ENCODE results near the gene CCR9.

Gene CCR9

DNA sequence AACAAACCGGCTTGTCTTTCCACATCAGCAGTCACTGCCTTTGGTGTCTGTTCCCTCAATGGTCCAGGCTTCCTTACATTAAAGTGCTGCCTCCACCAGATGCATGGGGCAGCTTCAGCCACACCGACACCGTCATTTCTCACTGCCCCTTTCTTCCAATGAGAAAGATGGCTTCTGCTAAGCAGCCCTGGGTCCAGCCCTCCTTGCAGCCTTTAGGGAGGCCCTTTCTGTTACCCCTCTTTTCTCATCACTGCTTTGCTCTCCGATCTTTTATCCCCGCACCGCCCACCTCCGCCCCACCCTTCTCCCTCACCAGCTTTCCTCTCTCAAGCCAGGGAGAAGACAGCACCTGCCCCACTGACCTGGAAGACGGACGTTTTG, 28.7 kb downstream of the CCR9 start:
- Histone ChIP-seq H3K4me1 (no peaks in the 10 kb centered on the region), H3K27me3 (ENCODE audit: control insufficient read depth, insufficient read depth, low read length) (no peaks in the 10 kb centered on the region), H3K9me3 (ENCODE audit: control insufficient read depth, low read length) (no peaks in the 10 kb centered on the region), H3K4me2 (ENCODE audit: low read length) (no peak overlapping the region), H3K36me3 (ENCODE audit: control insufficient read depth, insufficient read depth, low read length) (no peaks in the 10 kb centered on the region), H3K79me2 (no peaks in the 10 kb centered on the region), H3K27ac (no peak overlapping the region), H3K4me3 (ENCODE audit: low read depth, low read length) (no peak overlapping the region), H2AFZ (no peak overlapping the region), H3K9ac (no peak overlapping the region)
- TF ChIP-seq, protein P1, sequence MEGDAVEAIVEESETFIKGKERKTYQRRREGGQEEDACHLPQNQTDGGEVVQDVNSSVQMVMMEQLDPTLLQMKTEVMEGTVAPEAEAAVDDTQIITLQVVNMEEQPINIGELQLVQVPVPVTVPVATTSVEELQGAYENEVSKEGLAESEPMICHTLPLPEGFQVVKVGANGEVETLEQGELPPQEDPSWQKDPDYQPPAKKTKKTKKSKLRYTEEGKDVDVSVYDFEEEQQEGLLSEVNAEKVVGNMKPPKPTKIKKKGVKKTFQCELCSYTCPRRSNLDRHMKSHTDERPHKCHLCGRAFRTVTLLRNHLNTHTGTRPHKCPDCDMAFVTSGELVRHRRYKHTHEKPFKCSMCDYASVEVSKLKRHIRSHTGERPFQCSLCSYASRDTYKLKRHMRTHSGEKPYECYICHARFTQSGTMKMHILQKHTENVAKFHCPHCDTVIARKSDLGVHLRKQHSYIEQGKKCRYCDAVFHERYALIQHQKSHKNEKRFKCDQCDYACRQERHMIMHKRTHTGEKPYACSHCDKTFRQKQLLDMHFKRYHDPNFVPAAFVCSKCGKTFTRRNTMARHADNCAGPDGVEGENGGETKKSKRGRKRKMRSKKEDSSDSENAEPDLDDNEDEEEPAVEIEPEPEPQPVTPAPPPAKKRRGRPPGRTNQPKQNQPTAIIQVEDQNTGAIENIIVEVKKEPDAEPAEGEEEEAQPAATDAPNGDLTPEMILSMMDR (IDR thresholded peaks at IDR 0.05): no peak

DNA sequence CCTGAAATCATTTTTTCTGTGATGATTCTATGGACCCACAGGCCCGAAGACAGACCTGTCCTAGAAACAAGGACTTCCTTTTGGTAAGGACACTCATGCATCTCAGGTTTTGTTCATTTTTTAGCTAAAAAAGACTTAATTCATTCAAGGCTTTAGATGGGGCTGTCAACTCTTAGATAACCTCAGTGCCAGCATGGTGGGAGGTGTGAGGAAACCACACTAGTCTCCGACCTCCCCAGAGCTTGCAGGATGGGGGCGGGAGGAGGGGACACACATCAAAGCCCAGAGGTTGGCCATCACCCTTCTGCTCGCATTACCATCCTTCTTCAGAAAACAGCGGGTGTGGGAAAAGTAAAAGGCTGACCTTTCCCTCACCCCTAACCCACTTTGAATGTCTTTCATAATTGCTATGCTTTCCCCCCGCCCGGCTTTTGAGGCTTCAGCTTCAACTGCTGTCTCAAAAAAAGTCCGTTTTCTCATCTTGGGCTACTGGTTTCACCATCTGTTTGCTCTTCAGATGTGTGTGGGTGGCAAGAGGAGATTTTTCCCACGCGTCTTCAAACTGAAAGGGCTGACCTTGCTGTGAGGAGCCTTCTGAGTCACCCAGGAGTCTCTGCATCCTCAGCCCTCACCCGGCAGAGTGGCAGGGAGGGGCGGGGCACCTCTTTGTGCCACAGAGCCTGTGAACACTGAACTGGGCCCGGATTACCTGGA, 29.3 kb downstream of the CCR9 start:
- TF ChIP-seq, protein P1 (IDR thresholded peaks at IDR 0.05): no peak
- no peak overlapping the region for H3K9ac ChIP-seq
- H2AFZ ChIP-seq: no peak overlapping the region
- no peaks in the 10 kb centered on the region for H3K27me3 ChIP-seq (ENCODE audit: control insufficient read depth, insufficient read depth, low read length)
- H3K27ac ChIP-seq: no peak overlapping the region
- H3K36me3 ChIP-seq (ENCODE audit: control insufficient read depth, insufficient read depth, low read length): no peaks in the 10 kb centered on the region
- no peak overlapping the region for H3K4me2 ChIP-seq (ENCODE audit: low read length)
- no peaks in the 10 kb centered on the region for H3K9me3 ChIP-seq (ENCODE audit: control insufficient read depth, low read length)
- H3K4me1 ChIP-seq: no peaks in the 10 kb centered on the region
- H3K79me2 ChIP-seq: no peaks in the 10 kb centered on the region
- no peak overlapping the region for H3K4me3 ChIP-seq (ENCODE audit: low read depth, low read length)

DNA sequence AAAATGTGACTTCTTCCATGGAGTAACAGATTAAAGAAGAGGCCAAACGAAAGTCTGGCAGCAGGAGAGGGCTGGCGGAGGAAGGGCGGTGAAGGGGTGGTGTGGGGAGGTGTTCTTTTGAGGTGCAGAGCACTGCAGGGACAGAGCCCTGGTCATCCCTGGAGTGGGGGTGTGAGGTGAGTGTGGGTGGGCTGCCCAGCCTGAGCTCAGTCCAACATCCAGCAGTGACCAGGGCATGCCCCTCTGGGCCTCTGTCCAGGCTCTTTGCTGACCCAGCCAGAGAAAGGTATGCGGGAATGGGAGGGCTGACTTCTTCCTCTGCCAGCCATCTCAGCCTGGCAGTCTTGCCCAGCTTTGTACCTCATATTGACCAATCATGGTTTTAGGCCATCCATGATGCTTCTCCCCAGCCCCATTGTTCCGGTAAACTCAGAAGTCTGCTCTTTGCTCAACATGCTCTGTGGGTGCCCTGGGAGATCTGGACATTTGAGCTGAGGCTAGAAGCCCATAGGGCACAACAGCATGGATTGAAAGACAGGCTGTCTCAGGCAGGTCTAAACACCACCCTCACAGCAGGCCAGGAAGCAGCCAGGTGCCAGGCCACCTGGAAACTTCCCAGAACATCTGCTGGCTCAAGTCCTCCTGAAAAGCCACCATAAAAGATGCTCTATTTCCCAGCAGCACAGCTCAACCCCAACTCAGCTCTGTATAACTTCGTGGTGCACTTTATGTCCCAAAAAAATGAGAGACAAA, 31.0 kb downstream of the CCR9 start:
- no peak overlapping the region for H2AFZ ChIP-seq
- TF ChIP-seq, protein P1 (IDR thresholded peaks at IDR 0.05): no peak
- no peak overlapping the region for H3K27ac ChIP-seq
- H3K27me3 ChIP-seq (ENCODE audit: control insufficient read depth, insufficient read depth, low read length): no peaks in the 10 kb centered on the region
- H3K36me3 ChIP-seq (ENCODE audit: control insufficient read depth, insufficient read depth, low read length): no peaks in the 10 kb centered on the region
- H3K9ac ChIP-seq: no peak overlapping the region
- no peaks in the 10 kb centered on the region for H3K9me3 ChIP-seq (ENCODE audit: control insufficient read depth, low read length)
- no peaks in the 10 kb centered on the region for H3K79me2 ChIP-seq
- H3K4me1 ChIP-seq: no peaks in the 10 kb centered on the region
- no peak overlapping the region for H3K4me2 ChIP-seq (ENCODE audit: low read length)
- no peak overlapping the region for H3K4me3 ChIP-seq (ENCODE audit: low read depth, low read length)

DNA sequence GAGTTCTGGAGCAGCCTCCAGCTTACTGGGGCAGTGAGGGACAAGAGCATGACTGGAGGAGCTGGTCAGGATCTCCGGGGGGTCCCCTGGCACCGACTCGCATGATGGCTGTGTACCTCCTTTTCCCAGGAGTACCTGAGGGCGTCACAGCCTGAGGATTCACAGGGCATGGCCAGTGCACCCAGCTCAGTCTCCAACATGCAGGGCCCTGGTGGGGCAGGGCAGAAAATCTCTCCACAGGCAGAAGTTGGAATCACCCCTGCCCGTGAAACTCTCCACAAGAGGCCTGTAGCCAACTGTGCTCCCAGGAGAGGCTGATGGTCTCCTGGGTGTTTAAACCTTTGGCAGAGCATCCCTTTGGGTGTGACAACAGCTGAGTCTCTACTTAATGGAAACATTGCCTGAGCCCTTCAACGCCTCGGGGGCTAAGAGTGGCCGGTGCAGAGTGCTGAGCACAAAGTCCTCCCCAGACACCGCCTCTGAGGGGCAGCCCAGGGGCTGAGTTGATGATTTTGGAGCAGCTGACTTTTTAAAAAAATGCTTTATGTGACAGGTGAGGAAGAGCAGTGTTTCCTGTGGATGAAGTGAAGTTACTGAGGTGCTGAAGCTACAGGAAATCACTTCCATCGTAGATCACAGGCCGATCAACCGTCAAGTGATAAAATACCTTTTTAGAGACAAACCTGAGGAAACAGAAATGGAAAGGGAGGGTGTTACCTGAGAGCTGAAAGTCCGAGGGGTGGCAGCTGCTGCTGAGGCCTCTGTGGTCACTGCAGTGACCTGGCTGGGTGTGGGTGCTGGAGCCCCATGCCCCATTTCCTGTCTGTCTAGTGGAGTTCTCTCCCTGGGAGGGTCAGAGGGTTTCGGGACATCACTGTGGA, 35.1 kb downstream of the CCR9 start:
- H3K36me3 ChIP-seq (ENCODE audit: control insufficient read depth, insufficient read depth, low read length): no peaks in the 10 kb centered on the region
- H3K9me3 ChIP-seq (ENCODE audit: control insufficient read depth, low read length): no peaks in the 10 kb centered on the region
- H3K4me1 ChIP-seq: no peaks in the 10 kb centered on the region
- no peak overlapping the region for H3K4me2 ChIP-seq (ENCODE audit: low read length)
- H3K27me3 ChIP-seq (ENCODE audit: control insufficient read depth, insufficient read depth, low read length): no peaks in the 10 kb centered on the region
- no peak overlapping the region for H3K9ac ChIP-seq
- no peak overlapping the region for H3K27ac ChIP-seq
- H3K79me2 ChIP-seq: no peaks in the 10 kb centered on the region
- TF ChIP-seq, protein P1 (IDR thresholded peaks at IDR 0.05): no peak
- H2AFZ ChIP-seq: no peak overlapping the region
- no peak overlapping the region for H3K4me3 ChIP-seq (ENCODE audit: low read depth, low read length)
